Gastroesophageal sphincter (tissue), 3 donors: Measurements from ENCODE around the gene FAM177B.

ENCODE experiments used
- CTCF ChIP-seq, 4 experiments: fragments of 200-600 bp in 2 of 4; fragments of 450-650 bp in 2 of 4; sonication (generic) in 1 of 4; IDR thresholded peaks; one replicate each; pipeline ENCODE4 v1.5.1; 2017 to 2019; ENCODE audit warnings: antibody characterized with exemption in 4 of 4, mild to moderate bottlenecking in 2 of 4, moderate library complexity in 2 of 4
- EP300 ChIP-seq: sonication (generic); formaldehyde crosslinking; IDR thresholded peaks from one replicate; pipeline ENCODE4 v1.6.1; 2017; ENCODE audit warnings: antibody characterized with exemption, mild to moderate bottlenecking
- POLR2A ChIP-seq, 2 donors: fragments of 450-650 bp; IDR thresholded peaks; one replicate each; pipeline ENCODE4 v1.6.1; 2017; ENCODE audit warnings: antibody characterized with exemption in 2 of 2, mild to moderate bottlenecking in 2 of 2, moderate library complexity in 1 of 2
- POLR2AphosphoS5 ChIP-seq: sonication (generic); formaldehyde crosslinking; IDR thresholded peaks from one replicate; pipeline ENCODE4 v1.6.1; 2017; ENCODE audit warnings: antibody characterized with exemption

GRCh38 chr1:222736972-222737371, at the start of gene FAM177B:
- no peak for TF ChIP-seq POLR2AphosphoS5
- TF ChIP-seq POLR2A (IDR thresholded peaks at IDR 0.05): no peak
- TF ChIP-seq CTCF (IDR thresholded peaks at IDR 0.05): no peak
- no peak for TF ChIP-seq EP300
